ENCODE data around the gene KANK3. TPM values are rescaled to one million over a fixed set of nuclear protein-coding genes. Genes with fewer than 3 reads are reported as not detected.
A peak's percentile ranks its signal among the peaks of the same experiment; 100 is the strongest.

The KANK3 gene
- total RNA-seq, 3 donors from 2014 or later (not counting 1 experiment from before 2014, with no cell fraction given), result 5.7 to 16.9 (median 8.4) TPM

DNA sequence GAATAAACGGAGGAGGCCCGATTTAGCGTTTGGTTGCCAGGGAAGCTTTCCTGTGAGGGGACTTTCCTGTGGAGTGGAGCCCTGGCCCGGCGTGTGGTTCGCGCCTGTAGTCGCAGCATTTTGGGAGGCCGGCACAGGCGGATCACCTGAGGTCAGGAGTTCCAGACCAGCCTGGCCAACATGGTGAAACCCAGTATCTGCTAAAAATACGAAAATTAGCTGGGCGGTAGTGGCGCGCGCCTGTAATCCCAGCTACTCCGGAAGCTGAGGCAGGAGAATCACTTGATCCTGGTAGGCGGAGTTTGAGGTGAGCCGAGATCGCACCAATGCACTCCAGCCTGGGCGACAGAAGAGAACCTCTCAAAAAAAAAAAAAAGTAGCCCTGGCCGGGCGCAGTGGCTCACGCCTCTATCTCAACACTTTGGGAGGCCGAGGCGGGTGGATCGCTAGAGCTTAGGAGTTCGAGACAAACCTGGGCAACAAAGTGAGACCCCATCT lies 6.9 kb downstream of the KANK3 start:
- no peaks in the 10 kb centered on the region for H3K36me3 Mint-ChIP-seq
- no peaks in the 10 kb centered on the region for H3K9me3 Mint-ChIP-seq
- peak in 2 of 3 donors; percentile 10 to 15 for ATAC-seq
- peaks cover 6% of the 10 kb centered on the region for H3K27me3 ChIP-seq (ENCODE audit: control insufficient read depth, insufficient read depth, low read length)
- no peak overlapping the region for H3K4me3 ChIP-seq (ENCODE audit: low read length)
- TF ChIP-seq, protein P1, sequence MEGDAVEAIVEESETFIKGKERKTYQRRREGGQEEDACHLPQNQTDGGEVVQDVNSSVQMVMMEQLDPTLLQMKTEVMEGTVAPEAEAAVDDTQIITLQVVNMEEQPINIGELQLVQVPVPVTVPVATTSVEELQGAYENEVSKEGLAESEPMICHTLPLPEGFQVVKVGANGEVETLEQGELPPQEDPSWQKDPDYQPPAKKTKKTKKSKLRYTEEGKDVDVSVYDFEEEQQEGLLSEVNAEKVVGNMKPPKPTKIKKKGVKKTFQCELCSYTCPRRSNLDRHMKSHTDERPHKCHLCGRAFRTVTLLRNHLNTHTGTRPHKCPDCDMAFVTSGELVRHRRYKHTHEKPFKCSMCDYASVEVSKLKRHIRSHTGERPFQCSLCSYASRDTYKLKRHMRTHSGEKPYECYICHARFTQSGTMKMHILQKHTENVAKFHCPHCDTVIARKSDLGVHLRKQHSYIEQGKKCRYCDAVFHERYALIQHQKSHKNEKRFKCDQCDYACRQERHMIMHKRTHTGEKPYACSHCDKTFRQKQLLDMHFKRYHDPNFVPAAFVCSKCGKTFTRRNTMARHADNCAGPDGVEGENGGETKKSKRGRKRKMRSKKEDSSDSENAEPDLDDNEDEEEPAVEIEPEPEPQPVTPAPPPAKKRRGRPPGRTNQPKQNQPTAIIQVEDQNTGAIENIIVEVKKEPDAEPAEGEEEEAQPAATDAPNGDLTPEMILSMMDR (IDR thresholded peaks at IDR 0.05), result no peak
- WGBS (ENCODE audit: insufficient coverage), result 41% methylated on average over 25 of the region's 27 CpGs
- no peaks in the 10 kb centered on the region for H3K36me3 ChIP-seq (ENCODE audit: control insufficient read depth, insufficient read depth, low read length)
- H3K27ac Mint-ChIP-seq, result peak overlapping the region in 1 of 2 donors; percentile 38
- H3K4me1 Mint-ChIP-seq, result peaks cover 6 to 11% of the 10 kb centered on the region in 2 donors
- H3K27me3 Mint-ChIP-seq (ENCODE audit: low read depth in 2 of 2), result peaks cover 0 to 3% of the 10 kb centered on the region in 2 donors
- peak overlapping the region; percentile 68 for H3K4me3 Mint-ChIP-seq
- no peak overlapping the region for H3K27ac ChIP-seq (ENCODE audit: low read length)
- H3K4me1 ChIP-seq (ENCODE audit: control insufficient read depth, insufficient read depth, low read length), result peaks cover 14% of the 10 kb centered on the region
- no peak for DNase-seq
- intact Hi-C loops (cut with micrococcal nuclease), result no loop called here
- H3K9me3 ChIP-seq (ENCODE audit: control insufficient read depth, insufficient read depth, low read length), result no peaks in the 10 kb centered on the region

DNA sequence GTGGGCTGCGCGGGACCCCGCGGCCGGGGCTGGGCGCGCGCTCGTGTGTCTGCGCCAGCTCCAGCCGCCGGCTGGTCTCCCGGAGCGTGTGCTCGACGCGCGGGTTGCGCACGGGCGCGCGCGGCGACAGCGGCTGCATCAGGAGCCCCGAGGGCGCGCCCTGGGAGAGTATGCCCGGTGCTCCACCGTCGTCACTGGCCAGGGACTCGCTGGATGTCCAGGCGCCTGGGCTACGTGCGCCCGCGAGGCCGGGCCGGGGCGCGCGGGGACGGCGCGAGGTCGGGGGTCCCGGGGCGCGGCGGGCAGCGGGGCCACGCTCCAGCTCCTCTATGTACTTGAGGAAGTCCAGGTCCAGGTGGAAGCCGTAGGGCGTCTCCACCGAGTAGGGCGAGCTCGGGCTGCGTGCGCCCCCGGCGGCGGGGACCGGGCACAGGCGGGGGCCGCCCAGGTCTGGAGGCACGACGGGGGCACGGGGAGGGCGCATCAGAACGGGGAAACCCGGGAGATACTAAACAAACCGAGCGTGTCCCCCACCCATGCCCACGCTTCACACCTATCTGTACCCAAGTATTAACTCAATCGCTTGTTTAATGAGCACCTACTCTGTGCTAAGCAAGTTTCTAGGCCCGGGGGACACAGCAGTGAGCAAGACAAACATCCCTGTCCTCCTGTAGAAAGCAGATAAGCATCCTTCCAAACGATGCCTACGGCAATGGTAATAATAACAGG lies 7.6 kb downstream of the KANK3 start:
- H3K27ac Mint-ChIP-seq, result peak overlapping the region in 1 of 2 donors; percentile 38

DNA sequence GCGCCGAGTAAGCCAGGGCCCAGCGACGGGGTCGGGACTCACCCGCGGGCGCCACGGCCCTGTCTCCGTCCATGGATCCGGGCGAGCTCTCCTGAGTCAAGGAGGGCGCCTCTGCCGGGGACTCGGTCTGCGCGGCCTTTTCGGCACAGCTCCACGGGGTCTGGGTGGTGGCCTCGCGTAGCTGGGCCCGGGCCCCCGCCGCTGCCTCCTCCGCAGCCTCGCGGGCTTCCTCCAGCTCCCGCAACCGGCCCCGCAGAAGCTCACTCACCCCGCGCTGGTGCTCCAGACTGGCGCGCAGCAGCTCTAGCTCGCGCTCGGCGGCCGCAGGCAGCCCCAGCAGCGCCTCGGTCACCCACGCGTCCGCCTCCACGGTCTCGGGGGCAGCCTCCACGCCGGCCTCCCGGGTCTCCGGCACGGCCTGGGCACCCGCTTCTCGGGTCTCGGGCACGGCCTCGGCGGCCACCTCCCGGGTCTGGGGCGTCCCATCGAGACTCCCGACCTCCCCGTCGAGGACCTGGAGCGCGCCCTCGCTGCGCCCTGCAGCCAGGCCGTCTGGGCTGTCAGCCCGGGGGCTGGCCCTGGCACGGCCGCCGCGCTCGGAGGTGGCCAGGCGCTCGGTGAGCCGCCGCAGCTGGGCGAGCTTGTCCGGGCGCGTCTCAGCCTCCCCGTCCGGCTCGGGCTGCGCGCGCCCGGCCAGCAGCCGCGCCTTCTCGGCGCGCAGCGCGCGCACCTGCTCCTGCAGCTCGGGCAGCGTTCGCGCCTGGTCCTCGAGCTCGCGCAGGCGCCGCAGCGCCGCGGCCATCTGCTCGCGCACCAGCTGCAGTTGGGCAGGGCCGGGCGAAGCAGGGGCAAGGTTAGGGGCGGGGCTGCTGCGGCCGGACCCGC lies 8.4 kb downstream of the KANK3 start:
- H3K36me3 ChIP-seq (ENCODE audit: control insufficient read depth, insufficient read depth, low read length), result no peaks in the 10 kb centered on the region
- Mint-ChIP-seq H3K27ac (no peak overlapping the region), H3K36me3 (no peaks in the 10 kb centered on the region), H3K4me1 (peaks cover 0 to 4% of the 10 kb centered on the region in 2 donors), H3K9me3 (no peaks in the 10 kb centered on the region), H3K4me3 (peak overlapping the region; percentile 55), H3K27me3 (ENCODE audit: low read depth in 2 of 2) (peaks cover 0 to 3% of the 10 kb centered on the region in 2 donors)
- no peak overlapping the region for H3K27ac ChIP-seq (ENCODE audit: low read length)
- TF ChIP-seq, protein P1 (IDR thresholded peaks at IDR 0.05), result no peak
- peaks cover 14% of the 10 kb centered on the region for H3K4me1 ChIP-seq (ENCODE audit: control insufficient read depth, insufficient read depth, low read length)
- DNase-seq, result peak in 1 of 2 donors; percentile 44
- ATAC-seq, result peak; percentile 49 to 76 (median 63)
- WGBS (ENCODE audit: insufficient coverage), result 5% methylated on average over 117 of the region's 117 CpGs
- no peaks in the 10 kb centered on the region for H3K9me3 ChIP-seq (ENCODE audit: control insufficient read depth, insufficient read depth, low read length)
- H3K27me3 ChIP-seq (ENCODE audit: control insufficient read depth, insufficient read depth, low read length), result peaks cover 6% of the 10 kb centered on the region
- no peak overlapping the region for H3K4me3 ChIP-seq (ENCODE audit: low read length)
- intact Hi-C loops (cut with micrococcal nuclease), result no loop called here

More for the DNA sequence above, 7.6 kb downstream of the KANK3 start:
- peak overlapping the region; percentile 68 for H3K4me3 Mint-ChIP-seq
- H3K36me3 Mint-ChIP-seq, result no peaks in the 10 kb centered on the region
- Histone ChIP-seq H3K36me3 (ENCODE audit: control insufficient read depth, insufficient read depth, low read length) (no peaks in the 10 kb centered on the region), H3K9me3 (ENCODE audit: control insufficient read depth, insufficient read depth, low read length) (no peaks in the 10 kb centered on the region), H3K4me1 (ENCODE audit: control insufficient read depth, insufficient read depth, low read length) (peaks cover 14% of the 10 kb centered on the region), H3K27me3 (ENCODE audit: control insufficient read depth, insufficient read depth, low read length) (peaks cover 6% of the 10 kb centered on the region), H3K4me3 (ENCODE audit: low read length) (no peak overlapping the region), H3K27ac (ENCODE audit: low read length) (no peak overlapping the region)
- no peaks in the 10 kb centered on the region for H3K9me3 Mint-ChIP-seq
- ATAC-seq, result peak; percentile 66 to 74 (median 69)
- WGBS (ENCODE audit: insufficient coverage), result 4% methylated on average over 79 of the region's 79 CpGs
- TF ChIP-seq, protein P1 (IDR thresholded peaks at IDR 0.05), result no peak
- DNase-seq, result peak in 1 of 2 donors; percentile 40
- peaks cover 0 to 3% of the 10 kb centered on the region in 2 donors for H3K27me3 Mint-ChIP-seq (ENCODE audit: low read depth in 2 of 2)
- intact Hi-C loops (cut with micrococcal nuclease), result no loop called here
- H3K4me1 Mint-ChIP-seq, result peaks cover 2 to 7% of the 10 kb centered on the region in 2 donors

Data from natural killer cell (primary cell).